ENCODE data around the gene MBLAC1.
"Not testable (repeated sequence)": the region's sequence is repeated elsewhere in the genome, so short reads cannot be mapped to it uniquely, and the experiment has no call there.

Gene MBLAC1

GRCh38 chr7:100124301-100125230 lies 2.2 kb upstream of the MBLAC1 start:
- no peak for DNase-seq (ENCODE audit: low spot score)

DNA sequence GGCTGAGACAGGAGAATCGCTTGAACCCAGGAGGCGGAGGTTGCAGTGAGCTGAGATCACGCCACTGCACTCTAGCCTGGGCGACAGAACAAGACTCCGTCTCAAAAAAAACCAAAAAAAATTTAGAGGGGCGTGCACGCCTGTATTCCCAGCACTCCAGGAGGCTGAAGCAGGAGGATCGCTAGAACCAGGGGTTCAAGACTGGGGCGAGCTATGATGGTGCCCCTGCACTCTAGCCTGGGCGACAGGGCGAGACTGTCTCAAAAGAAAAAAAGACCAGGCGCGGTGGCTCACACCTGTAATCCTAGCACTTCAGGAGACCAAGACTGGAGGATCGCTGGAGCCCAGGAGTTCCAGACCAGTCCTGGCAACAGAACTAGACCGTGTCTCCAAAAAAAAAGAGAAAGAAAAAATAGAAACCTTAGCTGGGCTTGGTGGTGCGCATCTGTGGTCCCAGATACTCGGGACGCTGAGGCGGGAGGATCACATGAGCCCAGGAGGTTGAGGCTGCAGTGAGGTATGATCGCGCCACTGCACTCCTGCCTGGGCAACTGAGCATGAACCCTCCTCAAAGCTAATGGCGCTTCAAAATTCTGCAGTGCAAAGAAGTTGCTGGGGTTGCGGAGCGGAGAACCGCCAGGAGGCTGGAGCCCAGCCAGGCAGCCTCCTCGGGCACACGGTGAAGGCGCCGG lies 382 bp upstream of the MBLAC1 start:
- DNase-seq (ENCODE audit: low spot score), result no peak

DNA sequence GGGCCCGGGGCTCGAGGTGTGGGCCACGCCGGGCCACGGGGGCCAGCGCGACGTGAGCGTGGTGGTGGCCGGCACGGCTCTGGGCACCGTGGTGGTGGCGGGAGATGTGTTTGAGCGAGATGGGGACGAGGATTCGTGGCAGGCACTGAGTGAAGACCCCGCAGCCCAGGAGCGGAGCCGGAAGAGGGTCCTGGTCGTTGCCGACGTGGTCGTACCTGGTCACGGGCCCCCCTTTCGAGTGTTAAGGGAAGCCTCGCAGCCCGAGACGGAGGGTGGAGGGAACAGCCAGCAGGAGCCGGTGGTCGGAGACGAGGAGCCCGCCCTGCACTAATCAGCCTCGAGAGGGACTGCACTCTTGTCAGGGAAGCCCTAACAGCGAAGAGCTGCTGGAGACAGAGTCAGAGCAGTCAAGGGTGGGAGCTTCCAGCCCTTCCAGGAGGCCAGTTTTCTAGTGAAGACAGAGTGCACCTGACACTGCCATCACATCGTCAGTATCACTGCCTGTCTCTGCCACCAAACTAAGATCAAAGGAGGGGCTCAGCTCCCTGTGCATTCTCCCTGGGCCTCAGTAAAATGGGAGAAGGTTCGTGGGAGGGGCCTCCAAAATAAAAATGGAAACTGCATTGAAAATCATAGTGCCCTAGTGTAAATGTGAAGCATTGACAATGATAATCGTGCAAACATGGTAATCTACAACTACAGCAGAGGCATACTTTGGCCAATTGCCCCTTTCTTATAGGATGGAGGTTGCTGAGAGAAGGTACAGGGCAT lies 1.3 kb downstream of the MBLAC1 start:
- peak; percentile 80 for DNase-seq (ENCODE audit: low spot score)

GRCh38 chr7:100128637-100128963 lies 1.8 kb downstream of the MBLAC1 start:
- DNase-seq (ENCODE audit: low spot score), result peak; percentile 36

GRCh38 chr7:100130220-100130607 lies 3.4 kb downstream of the MBLAC1 start:
- DNase-seq (ENCODE audit: low spot score), result peak; percentile 9

- peak; percentile 86 for DNase-seq (ENCODE audit: low spot score)
These were observed 4.1 kb downstream of the MBLAC1 start for GRCh38 chr7:100130608-100131453.

DNA sequence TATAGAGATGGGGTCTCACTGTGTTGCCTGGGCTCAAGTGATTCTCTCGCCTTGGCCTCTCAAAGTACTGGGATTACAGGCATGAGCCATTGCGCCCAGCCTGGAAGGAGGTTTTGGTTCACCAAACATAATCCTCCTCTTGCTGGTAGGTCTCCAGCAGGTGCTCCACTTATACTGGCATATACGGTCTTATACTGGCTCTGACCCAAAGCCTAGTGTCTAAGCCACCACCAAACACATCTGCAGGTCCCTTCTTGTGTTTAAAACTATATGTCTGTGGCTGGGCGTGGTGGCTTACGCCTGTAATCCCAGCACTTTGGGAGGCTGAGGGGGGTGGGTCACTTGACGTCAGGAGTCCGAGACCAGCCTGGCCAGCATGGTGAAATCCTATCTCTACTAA lies 5.4 kb downstream of the MBLAC1 start:
- DNase-seq (ENCODE audit: low spot score), result no peak

DNA sequence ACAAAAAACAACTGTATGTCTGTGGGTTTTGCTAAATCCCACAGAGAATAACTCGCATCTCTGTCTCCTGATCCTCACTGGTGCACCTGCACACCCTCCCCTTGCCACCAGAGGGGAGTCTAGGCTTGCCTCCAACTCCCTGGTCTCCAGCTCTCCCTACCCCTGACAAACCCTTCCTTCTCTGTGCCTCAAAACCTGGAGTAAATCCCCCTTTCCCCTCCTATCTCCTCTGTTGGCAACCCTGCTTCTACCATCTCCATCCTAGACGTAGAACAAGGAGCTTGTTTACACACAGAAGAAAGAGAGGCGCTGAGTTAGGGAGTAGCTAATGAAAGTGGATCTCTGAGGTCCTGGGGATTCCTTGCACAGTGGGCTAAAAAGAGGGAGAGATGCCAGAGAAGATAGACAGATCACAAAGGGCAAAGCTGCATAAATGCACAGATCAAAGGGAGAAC lies 6.0 kb downstream of the MBLAC1 start:
- DNase-seq (ENCODE audit: low spot score), result peak; percentile 67

DNA sequence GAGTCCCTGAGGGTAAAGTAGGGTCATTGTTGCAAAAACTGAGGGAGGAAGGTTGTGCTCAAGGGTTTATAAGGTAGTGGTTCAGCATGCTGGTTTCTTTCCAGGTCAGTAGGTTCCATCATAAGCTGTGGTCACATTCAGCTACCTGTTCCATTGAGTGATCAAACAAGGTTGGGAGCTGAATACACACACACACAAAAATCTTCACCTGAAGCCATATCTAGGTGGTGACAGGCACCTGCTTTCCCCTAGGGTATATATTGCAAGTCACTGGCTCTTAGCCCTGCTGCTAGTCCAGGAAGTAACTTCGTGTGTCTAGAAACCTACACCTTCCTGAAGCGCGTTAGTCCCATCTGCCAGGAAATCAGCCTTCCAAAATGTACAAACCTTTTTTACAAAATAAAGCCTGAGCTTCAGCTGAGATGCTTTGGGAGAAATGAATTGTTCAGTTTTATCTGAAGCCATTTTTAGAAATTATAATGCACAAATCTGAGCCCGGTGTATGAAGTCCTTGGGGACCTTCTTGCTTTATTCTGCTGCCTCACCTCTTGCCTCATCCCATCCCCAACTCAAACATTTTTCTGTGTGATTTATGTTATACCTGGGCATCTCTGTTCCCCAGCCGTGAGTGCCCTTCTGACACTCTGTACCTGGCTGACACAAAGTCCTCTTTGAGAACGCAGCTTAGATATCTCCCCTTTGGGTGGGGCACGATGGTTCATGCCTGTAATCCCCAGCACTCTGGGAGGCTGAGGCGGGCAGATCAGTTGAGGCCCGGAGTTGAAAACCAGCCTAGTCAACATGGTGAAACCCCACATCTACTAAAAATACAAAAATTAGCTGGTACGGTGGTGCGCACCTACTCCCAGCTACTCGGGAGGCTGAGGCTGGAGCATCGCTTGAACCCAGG lies 11.3 kb downstream of the MBLAC1 start:
- peak; percentile 19 for DNase-seq (ENCODE audit: low spot score)

GRCh38 chr7:100141555-100141949 lies 14.8 kb downstream of the MBLAC1 start:
- DNase-seq (ENCODE audit: low spot score), result peak; percentile 17

DNA sequence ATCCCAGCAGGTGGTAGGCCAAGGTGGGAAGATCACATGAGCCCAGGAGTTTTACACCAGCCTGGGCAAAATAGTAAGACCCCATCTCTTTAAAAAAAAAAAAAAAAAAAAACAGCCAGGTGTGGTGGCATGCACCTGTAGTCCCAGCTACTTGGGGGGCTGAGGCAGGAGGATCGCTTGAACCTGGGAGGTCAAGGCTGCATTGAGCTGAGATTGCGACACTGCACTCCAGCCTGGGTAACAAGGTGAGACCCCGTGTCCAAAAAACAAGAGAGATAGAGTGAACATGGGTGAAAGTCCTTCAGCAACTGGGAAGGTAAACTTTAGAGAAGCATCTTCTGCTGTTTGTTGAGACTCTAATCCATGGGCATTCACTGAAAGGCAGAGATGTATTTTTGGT lies 15.7 kb downstream of the MBLAC1 start:
- DNase-seq (ENCODE audit: low spot score), result no peak

- DNase-seq (ENCODE audit: low spot score), result not testable (repeated sequence)
These were observed 19.6 kb downstream of the MBLAC1 start for GRCh38 chr7:100146350-100146749.

DNA sequence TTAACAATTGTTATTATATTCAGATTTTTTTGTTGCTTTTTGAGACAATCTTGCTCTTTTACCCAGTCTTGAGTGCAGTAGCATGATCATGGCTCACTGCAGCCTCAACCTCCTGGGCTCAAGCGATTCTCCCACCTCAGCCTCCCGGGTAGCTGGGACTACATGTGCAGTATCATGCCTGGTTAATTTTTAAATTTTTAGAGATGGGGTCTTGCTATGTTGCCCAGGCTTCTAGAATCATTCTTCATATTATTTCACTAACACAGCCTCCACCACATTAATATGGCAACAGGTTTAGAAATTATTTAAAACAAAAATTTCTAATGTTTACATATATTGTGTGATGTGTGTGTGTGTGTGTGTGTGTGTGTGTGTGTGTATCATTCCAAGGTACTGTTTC lies 20.5 kb downstream of the MBLAC1 start:
- DNase-seq (ENCODE audit: low spot score), result no peak

DNA sequence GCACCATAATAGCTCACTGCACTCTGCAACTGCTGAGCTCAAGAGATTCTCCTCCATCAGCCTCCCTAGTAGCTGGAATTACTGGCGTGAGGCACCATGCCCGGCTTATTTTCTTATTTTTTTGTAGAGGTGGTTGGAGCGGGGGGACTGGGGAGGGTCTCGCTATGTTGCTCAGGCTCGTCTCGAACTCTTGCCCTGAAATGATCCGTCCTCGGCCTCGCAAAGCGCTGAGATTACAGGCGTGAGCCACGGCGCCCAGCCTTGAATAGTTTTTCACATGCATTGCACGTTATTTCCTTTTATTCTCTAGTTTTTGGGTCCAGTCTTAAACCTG lies 21.4 kb downstream of the MBLAC1 start:
- DNase-seq (ENCODE audit: low spot score), result no peak

DNA sequence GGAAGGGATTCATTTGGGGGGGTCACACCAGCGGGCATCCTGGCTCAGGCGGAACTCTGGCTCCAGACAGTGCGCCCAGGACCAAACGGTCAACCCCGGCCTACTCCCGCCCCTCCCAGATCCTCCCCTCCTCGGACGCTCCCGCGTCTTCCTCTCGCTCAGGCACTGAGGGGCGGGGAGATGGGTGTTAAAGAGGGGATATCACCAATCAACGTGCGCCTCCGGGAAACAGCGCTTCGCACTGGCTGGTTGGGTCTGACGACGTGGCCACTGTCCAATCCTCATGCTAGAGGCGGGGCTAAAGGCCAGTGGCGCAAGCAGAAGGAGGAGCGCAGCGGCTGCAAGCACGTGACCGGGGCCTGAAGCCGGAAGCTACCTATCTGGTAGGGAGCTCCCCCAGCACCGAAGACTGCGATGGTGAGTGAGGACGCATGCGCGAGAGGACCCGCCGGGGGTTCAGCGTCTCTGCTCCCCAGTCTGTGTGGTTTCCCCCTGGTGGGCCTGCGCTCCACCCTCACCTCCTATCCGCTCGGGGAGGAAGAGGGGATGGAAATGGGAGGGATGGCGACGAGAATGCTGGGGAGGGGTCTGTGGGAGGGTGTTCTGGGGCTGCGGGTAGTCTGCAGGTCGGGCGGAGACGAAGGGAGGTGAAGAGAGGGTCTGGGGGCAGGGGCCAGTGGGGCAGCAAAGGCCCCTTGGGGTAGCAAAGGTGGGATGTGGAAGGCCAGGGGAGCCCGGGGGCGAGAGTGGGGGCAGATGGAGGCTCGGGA lies 22.0 kb downstream of the MBLAC1 start, which contains the start of gene LAMTOR4:
Gene LAMTOR4, plus strand, starts transcription at position 360 of the 770 bp plus-strand sequence. Its CDS starts 55 bp downstream, at position 415.
- peak; percentile 100 for DNase-seq (ENCODE audit: low spot score)

DNA sequence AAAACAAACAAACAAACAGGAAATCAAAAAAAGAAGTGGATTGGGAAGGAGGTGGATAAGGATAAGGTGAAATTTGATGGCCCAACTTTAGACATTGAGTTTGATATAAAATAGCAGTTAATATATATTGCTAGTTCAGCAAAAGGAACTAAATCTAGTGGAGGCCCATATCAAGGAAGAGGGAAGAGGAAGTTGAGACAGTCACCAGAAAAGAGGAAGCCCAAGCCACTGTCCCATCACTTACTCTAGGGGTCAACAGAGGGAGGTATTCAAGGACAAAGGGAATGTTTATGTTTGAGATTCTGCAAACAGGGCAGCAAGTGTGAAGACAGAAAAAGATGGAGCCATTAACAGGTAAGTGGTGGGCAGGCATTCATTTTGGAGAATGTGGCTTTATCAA lies 25.6 kb downstream of the MBLAC1 start:
- peak; percentile 64 for DNase-seq (ENCODE audit: low spot score)

DNA sequence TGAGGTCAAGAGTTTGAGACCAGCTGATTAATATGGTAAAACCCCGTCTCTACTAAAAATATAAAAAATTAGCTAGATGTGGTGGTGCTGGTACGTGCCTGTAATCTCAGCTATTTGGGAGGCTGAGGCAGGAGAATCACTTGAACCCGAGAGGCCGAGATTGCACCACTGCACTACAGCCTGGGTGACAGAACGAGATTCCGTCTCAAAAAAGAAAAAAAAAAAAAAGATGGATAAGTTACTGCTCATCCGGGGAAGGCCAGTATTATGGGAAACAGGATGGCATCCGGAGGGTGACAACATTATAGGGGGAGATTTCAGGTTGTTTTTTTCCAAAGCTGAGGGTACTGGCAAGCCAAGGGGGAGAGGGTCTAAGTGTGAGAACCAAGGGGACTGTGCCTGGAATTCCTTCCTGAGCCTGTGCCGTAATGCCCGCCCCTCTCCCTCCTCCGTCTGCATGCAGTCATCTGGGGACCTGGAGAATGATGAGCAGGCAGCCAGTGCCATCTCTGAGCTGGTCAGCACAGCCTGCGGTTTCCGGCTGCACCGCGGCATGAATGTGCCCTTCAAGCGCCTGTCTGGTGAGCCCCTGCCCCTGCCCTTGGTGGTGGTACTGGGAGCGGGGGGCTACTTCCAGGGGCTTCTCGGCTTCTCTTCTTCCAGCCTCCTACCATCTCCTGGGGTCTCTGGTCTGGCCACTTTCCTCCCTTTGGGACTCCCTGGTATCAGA lies 26.3 kb downstream of the MBLAC1 start:
- DNase-seq (ENCODE audit: low spot score), result no peak

DNA sequence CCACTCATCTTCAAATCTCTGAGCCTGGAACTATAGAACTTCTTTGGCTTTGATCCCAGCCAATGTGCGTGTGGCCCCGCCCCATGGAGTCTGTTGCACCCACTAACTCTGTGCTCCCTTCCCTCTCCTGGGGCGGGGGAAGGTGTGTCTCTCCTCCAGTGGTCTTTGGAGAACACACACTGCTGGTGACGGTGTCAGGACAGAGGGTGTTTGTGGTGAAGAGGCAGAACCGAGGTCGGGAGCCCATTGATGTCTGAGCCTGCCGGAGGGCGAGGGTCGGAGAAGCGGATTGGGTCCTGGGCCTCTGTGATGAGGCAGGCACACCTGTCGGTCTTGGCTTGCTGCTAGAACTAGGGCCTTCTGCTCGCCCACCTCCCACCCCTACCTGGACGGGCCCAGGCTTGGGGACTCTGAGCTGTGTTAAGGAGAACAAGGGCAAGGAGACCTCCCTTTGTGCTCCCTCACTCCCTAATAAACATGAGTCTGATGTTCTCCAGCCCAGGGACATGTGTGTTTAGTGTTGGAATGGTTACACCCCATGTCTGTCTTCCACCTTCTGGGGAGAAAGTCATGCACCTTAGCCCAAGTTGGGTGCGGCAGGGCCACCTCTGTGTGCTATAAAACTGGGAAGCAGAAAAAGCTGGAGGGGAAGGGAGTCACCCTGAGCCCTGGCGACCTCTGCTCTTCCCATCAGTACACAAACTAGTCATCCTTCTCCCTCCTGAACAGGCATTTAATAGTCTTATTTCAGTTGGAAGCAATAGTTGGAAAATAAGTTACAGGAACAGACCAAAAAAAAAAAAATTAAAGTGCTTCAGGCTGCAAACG lies 27.2 kb downstream of the MBLAC1 start:
- DNase-seq (ENCODE audit: low spot score), result no peak

All from NAMALWA (cell line).